Sigmoid colon (tissue), 7 donors: ENCODE data around the gene RPTN. TPM values are rescaled to one million over a fixed set of nuclear protein-coding genes. Genes with fewer than 3 reads are reported as not detected.

ENCODE experiments used
- DNase-seq: peaks from one replicate; pipeline ENCODE4 v3.0.0-alpha.2; 2019
- H3K27ac ChIP-seq, 4 donors: fragments of 200-600 bp; sonication (generic); one replicate each; pipeline ENCODE4 v1.5.1; 2016 to 2019; ENCODE audit warnings: mild to moderate bottlenecking in 1 of 4
- H3K27me3 ChIP-seq, 3 donors: fragments of 200-600 bp; sonication (generic); one replicate each; pipeline ENCODE4 v1.5.1; 2019; ENCODE audit warnings: mild to moderate bottlenecking in 1 of 3
- H3K36me3 ChIP-seq, 4 donors: fragments of 200-600 bp; sonication (generic); one replicate each; pipeline ENCODE4 v1.5.1; 2016 to 2019
- H3K4me1 ChIP-seq, 4 donors: fragments of 200-600 bp; sonication (generic); one replicate each; pipeline ENCODE4 v1.5.1; 2017 to 2019
- H3K4me3 ChIP-seq, 4 donors: fragments of 200-600 bp; sonication (generic); one replicate each; pipeline ENCODE4 v1.5.1; 2017 to 2019; ENCODE audit warnings: mild to moderate bottlenecking in 2 of 4, moderate library complexity in 1 of 4
- H3K9me3 ChIP-seq, 4 donors: fragments of 200-600 bp in 3 of 4; sonication (generic) in 3 of 4; one replicate each; pipeline versions ENCODE4 v1.5.1 to v1.6.1; 2013 to 2019
- CTCF ChIP-seq, 4 experiments: fragments of 450-650 bp in 3 of 4; fragments of 200-600 bp in 1 of 4; IDR thresholded peaks; one replicate each; pipeline ENCODE4 v1.5.1; 2016 to 2019; ENCODE audit warnings: antibody characterized with exemption in 4 of 4, mild to moderate bottlenecking in 3 of 4, moderate library complexity in 2 of 4
- EP300 ChIP-seq, 4 donors: sonication (generic); formaldehyde crosslinking; IDR thresholded peaks; one replicate each; pipeline ENCODE4 v1.6.1; 2017; ENCODE audit warnings: antibody characterized with exemption in 4 of 4
- POLR2A ChIP-seq, 2 donors: fragments of 450-650 bp; IDR thresholded peaks; one replicate each; pipeline ENCODE4 v1.6.1; 2016; ENCODE audit warnings: antibody characterized with exemption in 2 of 2, mild to moderate bottlenecking in 2 of 2, moderate library complexity in 2 of 2
- POLR2AphosphoS5 ChIP-seq, 4 donors: sonication (generic); formaldehyde crosslinking; IDR thresholded peaks; one replicate each; pipeline ENCODE4 v1.6.1; 2017; ENCODE audit warnings: antibody characterized with exemption in 4 of 4
- WGBS, 2 donors: extraction: QIAGEN DNeasy Blood & Tissue Kit; methylation state at CpG; one replicate each; pipeline ENCODE4 v1.1.7; 2013; 5-methylcytosine and 5-hydroxymethylcytosine counted together
- intact Hi-C: fragments of 100-400 bp; cut with DNase I; formaldehyde crosslinking; loops from one replicate; pipeline ENCODE4 v1.15.1; 2023
- polyA plus RNA-seq, 3 donors: library from polyadenylated mRNA; stranded (reverse); fragments of 200-250 nt; gene quantifications; one replicate each; pipeline ENCODE4 v1.2.3, GENCODE V29; 2013
- total RNA-seq, 4 donors: library from RNA; depleted of rRNA; stranded (reverse); fragments of >200 nt; gene quantifications; one replicate each; pipeline ENCODE4 v1.1.0, GENCODE V29; 2016
- donor health status: healthy with polysubstance abuse.
- donor health status: Bipolar disorder and iron deficiency.
- donor health status: healthy.

RPTN gene
- total and polyA plus RNA-seq, 7 donors = not detected

- Histone ChIP-seq H3K4me1 (peaks cover 0 to 13% (median 9%) of the 10 kb centered on the region in 4 donors), H3K4me3 (no peak overlapping the region), H3K27ac (peak overlapping the region in 1 of 4 donors; percentile 34), H3K9me3 (no peaks in the 10 kb centered on the region), H3K36me3 (no peaks in the 10 kb centered on the region), H3K27me3 (no peaks in the 10 kb centered on the region)
- TF ChIP-seq POLR2AphosphoS5 (IDR thresholded peaks at IDR 0.05) (no peak), POLR2A (IDR thresholded peaks at IDR 0.05) (no peak), CTCF (IDR thresholded peaks at IDR 0.05) (no peak), EP300 (IDR thresholded peaks at IDR 0.05) (no peak)
- DNase-seq = no peak
- 74 to 86% methylated on average over 4 of the region's 4 CpGs for WGBS, 2 donors
- intact Hi-C loops = no loop called here
Measured at GRCh38 chr1:152165286-152166077, 6.5 kb upstream of the RPTN start.

GRCh38 chr1:152164517-152165136 is 5.6 kb upstream of the RPTN start:
- no peaks in the 10 kb centered on the region for H3K9me3 ChIP-seq
- intact Hi-C loops = no loop called here
- DNase-seq = no peak
- peaks cover 0 to 13% (median 9%) of the 10 kb centered on the region in 4 donors for H3K4me1 ChIP-seq
- H3K36me3 ChIP-seq = no peaks in the 10 kb centered on the region
- TF ChIP-seq CTCF (IDR thresholded peaks at IDR 0.05) (no peak), POLR2A (IDR thresholded peaks at IDR 0.05) (no peak), POLR2AphosphoS5 (IDR thresholded peaks at IDR 0.05) (no peak), EP300 (IDR thresholded peaks at IDR 0.05) (no peak)
- no peak overlapping the region for H3K27ac ChIP-seq
- H3K27me3 ChIP-seq = no peaks in the 10 kb centered on the region
- no peak overlapping the region for H3K4me3 ChIP-seq
- 65 to 67% methylated on average over 2 of the region's 2 CpGs for WGBS, 2 donors

GRCh38 chr1:152162792-152163463 is 3.9 kb upstream of the RPTN start:
- no peak overlapping the region for H3K4me3 ChIP-seq
- no peaks in the 10 kb centered on the region for H3K36me3 ChIP-seq
- H3K27ac ChIP-seq = no peak overlapping the region
- peaks cover 0 to 3% (median 2%) of the 10 kb centered on the region in 4 donors for H3K4me1 ChIP-seq
- DNase-seq = no peak
- no peaks in the 10 kb centered on the region for H3K27me3 ChIP-seq
- no peaks in the 10 kb centered on the region for H3K9me3 ChIP-seq
- no peak for TF ChIP-seq CTCF (IDR thresholded peaks at IDR 0.05)
- peak in 1 of 4 donors; percentile 16 for TF ChIP-seq POLR2AphosphoS5 (IDR thresholded peaks at IDR 0.05)
- no peak for TF ChIP-seq EP300 (IDR thresholded peaks at IDR 0.05)
- no peak for TF ChIP-seq POLR2A (IDR thresholded peaks at IDR 0.05)
- WGBS, 2 donors = 34 to 41% methylated on average over 1 of the region's 1 CpG
- intact Hi-C loops = no loop called here

- H3K27me3 ChIP-seq = no peaks in the 10 kb centered on the region
- no peak overlapping the region for H3K4me3 ChIP-seq
- H3K27ac ChIP-seq = no peak overlapping the region
- H3K9me3 ChIP-seq = no peaks in the 10 kb centered on the region
- no peak for DNase-seq
- intact Hi-C loops = no loop called here
- no peaks in the 10 kb centered on the region for H3K4me1 ChIP-seq
- 64 to 72% methylated on average over 3 of the region's 3 CpGs for WGBS, 2 donors
- no peak for TF ChIP-seq EP300 (IDR thresholded peaks at IDR 0.05)
- TF ChIP-seq POLR2AphosphoS5 (IDR thresholded peaks at IDR 0.05) = no peak
- TF ChIP-seq POLR2A (IDR thresholded peaks at IDR 0.05) = no peak
- TF ChIP-seq CTCF (IDR thresholded peaks at IDR 0.05) = no peak
- no peaks in the 10 kb centered on the region for H3K36me3 ChIP-seq
Measured at GRCh38 chr1:152160576-152160975, 1.5 kb upstream of the RPTN start.
